ENCODE data around the gene PPP1R10. TPM values are rescaled to one million over a fixed set of nuclear protein-coding genes. Genes with fewer than 3 reads are reported as not detected.

Gene PPP1R10
- total and polyA plus RNA-seq, 5 donors from 2014 or later: 18.0 to 164 (median 20.8) TPM

Other genes with a start within 250 kb of the PPP1R10 start
- gene HLA-E, start 127.7 kb downstream of the PPP1R10 start, total RNA-seq: 1,662 TPM
- gene HLA-E, start 127.7 kb downstream of the PPP1R10 start, polyA plus RNA-seq: 1,000 to 10,000 TPM; 2,373 to 2,677 (median 2,539) TPM
- gene GNL1, start 60.8 kb downstream of the PPP1R10 start, total RNA-seq: 189 TPM
- 10 to 100 TPM; 36.6 to 41.7 (median 37.6) TPM for gene GNL1, start 60.8 kb downstream of the PPP1R10 start, polyA plus RNA-seq
- 12.0 TPM for gene PRR3, start 59.9 kb downstream of the PPP1R10 start, total RNA-seq
- gene PRR3, start 59.9 kb downstream of the PPP1R10 start, polyA plus RNA-seq: 10 to 100 TPM in 1 of 4 donors, 1 to 10 TPM in 3; 4.9 to 10.1 (median 7.7) TPM
- gene ABCF1, start 45.8 kb downstream of the PPP1R10 start, total RNA-seq: 113 TPM
- gene ABCF1, start 45.8 kb downstream of the PPP1R10 start, polyA plus RNA-seq: 10 to 100 TPM; 14.3 to 25.3 (median 16.4) TPM
- 19.0 TPM for gene MRPS18B, start 597 bp upstream of the PPP1R10 start, total RNA-seq
- 100 to 1,000 TPM; 121 to 165 (median 151) TPM for gene MRPS18B, start 597 bp upstream of the PPP1R10 start, polyA plus RNA-seq
- gene ATAT1, start 9.6 kb upstream of the PPP1R10 start, total RNA-seq: 7.2 TPM
- under 1 TPM; 0.27 to 0.89 (median 0.53) TPM for gene ATAT1, start 9.6 kb upstream of the PPP1R10 start, polyA plus RNA-seq
- gene C6orf136, start 29.9 kb upstream of the PPP1R10 start, total RNA-seq: 24.4 TPM
- 10 to 100 TPM in 2 of 4 donors, 1 to 10 TPM in 2; 7.5 to 19.7 (median 10.9) TPM for gene C6orf136, start 29.9 kb upstream of the PPP1R10 start, polyA plus RNA-seq
- 33.8 TPM for gene DHX16, start 55.8 kb upstream of the PPP1R10 start, total RNA-seq
- 10 to 100 TPM; 13.2 to 25.3 (median 16.7) TPM for gene DHX16, start 55.8 kb upstream of the PPP1R10 start, polyA plus RNA-seq
- 164 TPM for gene PPP1R18, start 69.4 kb upstream of the PPP1R10 start, total RNA-seq
- gene PPP1R18, start 69.4 kb upstream of the PPP1R10 start, polyA plus RNA-seq: 100 to 1,000 TPM; 110 to 159 (median 119) TPM
- 9.0 TPM for gene NRM, start 73.7 kb upstream of the PPP1R10 start, total RNA-seq
- gene NRM, start 73.7 kb upstream of the PPP1R10 start, polyA plus RNA-seq: 10 to 100 TPM in 1 of 4 donors, 1 to 10 TPM in 3; 7.5 to 17.7 (median 9.2) TPM
- gene MDC1, start 100.0 kb upstream of the PPP1R10 start, total RNA-seq: 32.7 TPM
- gene MDC1, start 100.0 kb upstream of the PPP1R10 start, polyA plus RNA-seq: 1 to 10 TPM; 1.2 to 5.0 (median 3.7) TPM
- 119 TPM for gene TUBB, start 103.1 kb upstream of the PPP1R10 start, total RNA-seq
- gene TUBB, start 103.1 kb upstream of the PPP1R10 start, polyA plus RNA-seq: 100 to 1,000 TPM; 125 to 158 (median 138) TPM
- 25.3 TPM for gene FLOT1, start 125.4 kb upstream of the PPP1R10 start, total RNA-seq
- 10 to 100 TPM; 30.5 to 63.2 (median 48.1) TPM for gene FLOT1, start 125.4 kb upstream of the PPP1R10 start, polyA plus RNA-seq
- 5.1 TPM for gene IER3, start 127.3 kb upstream of the PPP1R10 start, total RNA-seq
- gene IER3, start 127.3 kb upstream of the PPP1R10 start, polyA plus RNA-seq: 1 to 10 TPM in 3 of 4 donors, under 1 TPM in 1; 0.38 to 2.2 (median 1.4) TPM